K562 (cell line): ENCODE measurements around the gene AS3MT. TPM values are rescaled to one million over a fixed set of nuclear protein-coding genes. Genes with fewer than 3 reads are reported as not detected.

Experiments
- E2F8 ChIP-seq: fragments of 450-650 bp; IDR thresholded peaks from 2 replicates; pipeline ENCODE4 v1.7.1; 2018; ENCODE audit warnings: mild to moderate bottlenecking, low read depth; ENCODE audit not compliant: partially characterized antibody
- ERF ChIP-seq: fragments of 450-650 bp; formaldehyde crosslinking; IDR thresholded peaks from 2 replicates; pipeline ENCODE4 v1.4.0; 2020; ENCODE audit warnings: mild to moderate bottlenecking, mixed read lengths
- FOXM1 ChIP-seq, 2 experiments: fragments of 450-650 bp in 1 of 2; sonication (generic) in 1 of 2; formaldehyde crosslinking in 1 of 2; IDR thresholded peaks; 2 replicates each; pipeline versions ENCODE4 v1.6.1 to v1.9.0; 2017 to 2022; ENCODE audit warnings: low read depth in 2 of 2, mild to moderate bottlenecking in 2 of 2, missing genetic modification reagents in 1 of 2, moderate library complexity in 1 of 2
- GABPB1 ChIP-seq: sonication (generic); formaldehyde crosslinking; IDR thresholded peaks from 2 replicates; pipeline ENCODE4 v1.8.0; 2022; ENCODE audit warnings: mild to moderate bottlenecking, missing genetic modification reagents
- HNRNPH1 ChIP-seq: fragments of 200-400 bp; formaldehyde crosslinking; optimal IDR thresholded peaks from 2 replicates; pipeline ENCODE3; 2017; ENCODE audit warnings: low read depth, mild to moderate bottlenecking, low read length, moderate library complexity
- IRF2 ChIP-seq: sonication (generic); formaldehyde crosslinking; IDR thresholded peaks from 2 replicates; pipeline ENCODE4 v1.8.1; 2022; ENCODE audit warnings: mild to moderate bottlenecking, missing genetic modification reagents
- MAZ ChIP-seq, 2 experiments: fragments of 450-650 bp in 1 of 2; sonication (generic) in 1 of 2; formaldehyde crosslinking; IDR thresholded peaks in 1 of 2; conservative IDR thresholded peaks in 1 of 2; 2 replicates each; pipeline versions ENCODE4 v1.4.0 to v1.5.0; 2020; ENCODE audit warnings: mild to moderate bottlenecking in 1 of 2, missing genetic modification reagents in 1 of 2
- MEIS2 ChIP-seq: fragments of 450-650 bp; IDR thresholded peaks from 2 replicates; pipeline ENCODE4 v1.6.1; 2014; ENCODE audit warnings: mild to moderate bottlenecking; ENCODE audit not compliant: partially characterized antibody
- MLLT1 ChIP-seq, 2 experiments: fragments of 450-650 bp; IDR thresholded peaks; 2 replicates each; pipeline ENCODE4 v1.6.1; 2016
- REST ChIP-seq, 2 experiments: fragments of 450-650 bp; formaldehyde crosslinking in 1 of 2; IDR thresholded peaks; 2 replicates each; pipeline versions ENCODE4 v1.4.0 to v1.6.1; 2014 to 2020; ENCODE audit warnings: mild to moderate bottlenecking in 2 of 2, borderline replicate concordance in 1 of 2, low read depth in 1 of 2
- SIN3A ChIP-seq, 2 experiments: fragments of 150-350 bp in 1 of 2; IDR thresholded peaks; 2 replicates each; pipeline ENCODE4 v1.6.1; 2011 to 2016; ENCODE audit warnings: borderline replicate concordance in 2 of 2, low read depth in 2 of 2, low read length in 2 of 2, mild to moderate bottlenecking in 2 of 2, moderate library complexity in 2 of 2; ENCODE audit not compliant: control insufficient read depth in 1 of 2
- SOX6 ChIP-seq: fragments of 450-650 bp; IDR thresholded peaks from 2 replicates; pipeline ENCODE4 v1.6.1; 2014; ENCODE audit warnings: mild to moderate bottlenecking
- TFAM ChIP-seq: fragments of 250-450 bp; sonication (Bioruptor Pico); conservative IDR thresholded peaks from 2 replicates; pipeline ENCODE4 v1.5.0; 2021; ENCODE audit warnings: mild to moderate bottlenecking, moderate library complexity
- ZNF121 ChIP-seq: sonication (generic); formaldehyde crosslinking; conservative IDR thresholded peaks from 2 replicates; pipeline ENCODE4 v1.8.0; 2022; ENCODE audit warnings: missing genetic modification reagents
- polyA plus RNA-seq, 8 experiments: library from polyadenylated mRNA; depleted of rRNA in 4 of 8; stranded (reverse) in 5 of 8; unstranded in 3 of 8; fragments of >200 nt; fragmentation: Nextera tagmentation in 2 of 8; fragmentation: Illumina TruSeq in 1 of 8; extraction: Ambion mirVana in 2 of 8; extraction: Trizol in 1 of 8; gene quantifications; 2 replicates each; pipeline versions ENCODE4 v1.2.1 to v1.2.3, GENCODE V29; 2011 to 2014; ENCODE audit warnings: inconsistent platforms in 1 of 8, missing spikeins in 1 of 8
- total RNA-seq, 7 experiments: library from RNA; depleted of rRNA in 6 of 7; stranded (reverse); fragments of >200 nt in 6 of 7; fragmentation: Illumina TruSeq in 2 of 7; extraction: Trizol in 2 of 7; gene quantifications; 2 replicates each; pipeline versions ENCODE4 v1.2.1 to v1.2.3, GENCODE V29; 2011 to 2021; ENCODE audit warnings: low replicate concordance in 1 of 7

Gene AS3MT
- total and polyA plus RNA-seq, 9 of the 15 experiments (the other 6 are each of a cell fraction or from before 2014, with no cell fraction given): 0.04 to 0.33 (median 0.19) TPM; not detected in 2

- TF ChIP-seq GABPB1 (CRISPR knock-in tag) (no peak), ZNF121 (CRISPR knock-in tag) (no peak), TFAM (CRISPR knock-in tag) (no peak), REST (IDR thresholded peaks at IDR 0.05; ENCODE audit: borderline replicate concordance) (peak; percentile 85), REST (CRISPR knock-in tag; IDR thresholded peaks at IDR 0.05; ENCODE audit: low read depth) (no peak), ERF (no peak), SIN3A (IDR thresholded peaks at IDR 0.05; ENCODE audit: borderline replicate concordance in 2 of 2, control insufficient read depth in 1 of 2, low read depth in 2 of 2, low read length in 2 of 2) (no peak), FOXM1 (IDR thresholded peaks at IDR 0.05; ENCODE audit: low read depth) (no peak), FOXM1 (CRISPR knock-in tag; IDR thresholded peaks at IDR 0.05; ENCODE audit: low read depth) (no peak), SOX6 (no peak), MLLT1 (IDR thresholded peaks at IDR 0.05) (no peak), IRF2 (CRISPR knock-in tag) (no peak), E2F8 (no peak), MEIS2 (no peak), HNRNPH1 (no peak), MAZ (CRISPR knock-in tag; conservative IDR thresholded peaks at IDR 0.05 in 1 of 2, IDR thresholded peaks at IDR 0.05 in 1 of 2) (peak in 1 of 2 experiments; percentile 28; a peak in 1 of 4 replicates)
Observed at GRCh38 chr10:102835007-102835482, 34.2 kb upstream of the AS3MT start (continued).
